Endothelial cell (in vitro differentiated cells): ENCODE measurements around the gene LMO7. TPM values are rescaled to one million over a fixed set of nuclear protein-coding genes. Genes with fewer than 3 reads are reported as not detected.

Source experiments
- DNase-seq: peaks from one replicate; pipeline ENCODE4 v3.0.0; 2021; ENCODE audit warnings: low spot score
- H3K27ac Mint-ChIP-seq: one replicate; pipeline ENCODE4 v1.8.0; 2021; ENCODE audit warnings: mixed read lengths, inconsistent platforms; ENCODE audit not compliant: unreplicated experiment
- H3K27me3 Mint-ChIP-seq: one replicate; pipeline ENCODE4 v1.8.0; 2021; ENCODE audit warnings: mild to moderate bottlenecking, moderate library complexity, mixed read lengths, inconsistent platforms; ENCODE audit not compliant: unreplicated experiment
- H3K36me3 Mint-ChIP-seq: one replicate; pipeline ENCODE4 v1.8.0; 2021; ENCODE audit warnings: mild to moderate bottlenecking, low read depth, mixed read lengths, inconsistent platforms; ENCODE audit not compliant: unreplicated experiment
- H3K4me1 Mint-ChIP-seq: one replicate; pipeline ENCODE4 v1.8.0; 2021; ENCODE audit warnings: mild to moderate bottlenecking, mixed read lengths, inconsistent platforms; ENCODE audit not compliant: unreplicated experiment
- H3K4me3 Mint-ChIP-seq: one replicate; pipeline ENCODE4 v1.8.0; 2021; ENCODE audit warnings: mild to moderate bottlenecking, mixed read lengths, inconsistent platforms; ENCODE audit not compliant: unreplicated experiment
- H3K9me3 Mint-ChIP-seq: one replicate; pipeline ENCODE4 v1.8.0; 2021; ENCODE audit warnings: mixed read lengths, inconsistent platforms; ENCODE audit not compliant: unreplicated experiment
- total RNA-seq: library from RNA; stranded (reverse); fragmentation: NEBNext Ultra II Directional; extraction: Animal tissue kit (Norgen Biotek cat#: 25700); gene quantifications from one replicate; pipeline ENCODE4 v1.2.1, GENCODE V29; 2021; ENCODE audit not compliant: unreplicated experiment
- TF ChIP-seq, protein P1 (sequence below): fragments of 200-600 bp; sonication (generic); IDR thresholded peaks from one replicate; pipeline ENCODE4 v1.5.0; 2021; ENCODE audit warnings: antibody characterized with exemption; ENCODE audit not compliant: unreplicated experiment

The LMO7 gene
- total RNA-seq, 1 donor from 2014 or later: 5.7 TPM

DNA sequence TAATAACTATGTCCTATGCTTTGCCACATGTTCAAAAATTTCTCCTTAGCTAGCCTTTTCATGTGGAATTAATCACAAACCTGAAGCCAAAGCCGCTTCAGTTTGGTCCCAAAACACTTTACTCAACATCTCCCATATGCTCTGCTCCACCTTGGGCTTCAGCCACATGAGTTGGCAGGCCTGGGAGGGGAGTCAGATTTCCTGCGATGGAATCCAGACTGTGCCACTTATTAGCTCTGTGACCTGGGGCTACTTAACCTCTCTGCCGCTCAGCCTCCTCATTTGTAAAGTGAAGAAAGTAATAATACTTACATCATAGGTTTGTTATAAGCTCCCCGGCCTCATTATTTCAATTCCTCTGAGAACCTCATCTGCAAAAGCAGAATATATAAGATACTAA, 272.0 kb downstream of the LMO7 start:
- DNase-seq: no peak
- Mint-ChIP-seq H3K36me3 (no peaks in the 10 kb centered on the region), H3K4me3 (no peak overlapping the region), H3K27me3 (no peaks in the 10 kb centered on the region), H3K9me3 (no peaks in the 10 kb centered on the region), H3K4me1 (peaks cover 5% of the 10 kb centered on the region), H3K27ac (no peak overlapping the region)
- TF ChIP-seq, protein P1, sequence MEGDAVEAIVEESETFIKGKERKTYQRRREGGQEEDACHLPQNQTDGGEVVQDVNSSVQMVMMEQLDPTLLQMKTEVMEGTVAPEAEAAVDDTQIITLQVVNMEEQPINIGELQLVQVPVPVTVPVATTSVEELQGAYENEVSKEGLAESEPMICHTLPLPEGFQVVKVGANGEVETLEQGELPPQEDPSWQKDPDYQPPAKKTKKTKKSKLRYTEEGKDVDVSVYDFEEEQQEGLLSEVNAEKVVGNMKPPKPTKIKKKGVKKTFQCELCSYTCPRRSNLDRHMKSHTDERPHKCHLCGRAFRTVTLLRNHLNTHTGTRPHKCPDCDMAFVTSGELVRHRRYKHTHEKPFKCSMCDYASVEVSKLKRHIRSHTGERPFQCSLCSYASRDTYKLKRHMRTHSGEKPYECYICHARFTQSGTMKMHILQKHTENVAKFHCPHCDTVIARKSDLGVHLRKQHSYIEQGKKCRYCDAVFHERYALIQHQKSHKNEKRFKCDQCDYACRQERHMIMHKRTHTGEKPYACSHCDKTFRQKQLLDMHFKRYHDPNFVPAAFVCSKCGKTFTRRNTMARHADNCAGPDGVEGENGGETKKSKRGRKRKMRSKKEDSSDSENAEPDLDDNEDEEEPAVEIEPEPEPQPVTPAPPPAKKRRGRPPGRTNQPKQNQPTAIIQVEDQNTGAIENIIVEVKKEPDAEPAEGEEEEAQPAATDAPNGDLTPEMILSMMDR: no peak

Other genes starting within 250 kb of the LMO7 start
- gene TBC1D4, start 154.2 kb upstream of the LMO7 start, total RNA-seq: 47.2 TPM
- gene COMMD6, start 98.5 kb upstream of the LMO7 start, total RNA-seq: 137 TPM
- 27.5 TPM for gene UCHL3, start 86.5 kb upstream of the LMO7 start, total RNA-seq